ENCODE measurements around the gene PTPRA.

DNA sequence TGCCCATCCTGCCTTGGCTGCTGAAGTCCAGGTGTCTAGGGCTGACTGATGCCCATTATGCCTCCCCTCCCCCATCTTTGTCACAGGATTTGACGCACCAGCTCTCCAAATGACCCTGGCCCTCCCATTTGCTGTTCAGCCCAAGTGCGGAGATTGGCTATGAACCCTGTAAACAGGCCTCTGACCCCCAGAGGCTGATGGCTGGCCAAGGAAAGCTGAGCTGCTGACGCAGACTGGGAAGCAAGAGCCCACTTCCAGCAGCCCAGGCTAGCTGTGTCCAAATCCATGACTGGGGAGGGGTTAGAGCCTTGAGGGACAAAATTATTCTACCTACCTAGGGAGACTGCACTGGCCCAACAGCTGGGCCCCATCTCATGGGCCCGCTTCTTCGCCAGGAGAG, 169.3 kb downstream of the PTPRA start:
- TF ChIP-seq POLR2A (IDR thresholded peaks at IDR 0.05; ENCODE audit: extremely low read depth, insufficient read length) (no peak), MAX (IDR thresholded peaks at IDR 0.05; ENCODE audit: low read depth, low read length) (no peak)
